Activated T-cell treated with anti-CD3 and anti-CD28 coated beads for 24 hours (primary cell): ENCODE measurements around the gene SPPL2C.
"Not testable (repeated sequence)": the region's sequence is repeated elsewhere in the genome, so short reads cannot be mapped to it uniquely, and the experiment has no call there.

Source experiments
- DNase-seq: peaks from one replicate; pipeline ENCODE4 v3.0.0-alpha.2; 2020; ENCODE audit warnings: low read depth

Gene SPPL2C

GRCh38 chr17:45850468-45850867, 5.8 kb downstream of the SPPL2C start:
- DNase-seq = no peak

- DNase-seq = no peak
These were observed 6.3 kb downstream of the SPPL2C start for GRCh38 chr17:45851022-45851421.

- no peak for DNase-seq
These were observed 6.8 kb downstream of the SPPL2C start for GRCh38 chr17:45851464-45851863.

GRCh38 chr17:45851873-45852272, 7.2 kb downstream of the SPPL2C start:
- DNase-seq = no peak

GRCh38 chr17:45852535-45853297, 8.0 kb downstream of the SPPL2C start:
- DNase-seq = peak; percentile 48

- DNase-seq = no peak
These were observed 9.5 kb downstream of the SPPL2C start for GRCh38 chr17:45854209-45854608.

- DNase-seq = no peak
These were observed 11.1 kb downstream of the SPPL2C start for GRCh38 chr17:45855691-45856336.

- DNase-seq = no peak
These were observed 13.5 kb downstream of the SPPL2C start for GRCh38 chr17:45857977-45858708.

- no peak for DNase-seq
These were observed 16.5 kb downstream of the SPPL2C start for GRCh38 chr17:45861165-45861564.

GRCh38 chr17:45862127-45862526, 17.4 kb downstream of the SPPL2C start:
- DNase-seq = not testable (repeated sequence)

GRCh38 chr17:45863857-45864654, 19.4 kb downstream of the SPPL2C start:
- DNase-seq = no peak

- no peak for DNase-seq
These were observed 22.5 kb downstream of the SPPL2C start for GRCh38 chr17:45867171-45867570.

GRCh38 chr17:45867702-45868101, 23.0 kb downstream of the SPPL2C start:
- no peak for DNase-seq

GRCh38 chr17:45868276-45868675, 23.6 kb downstream of the SPPL2C start:
- no peak for DNase-seq

GRCh38 chr17:45869676-45870341, 25.1 kb downstream of the SPPL2C start:
- no peak for DNase-seq

- no peak for DNase-seq
These were observed 25.8 kb downstream of the SPPL2C start for GRCh38 chr17:45870342-45870974.

GRCh38 chr17:45871718-45872117, 27.0 kb downstream of the SPPL2C start:
- DNase-seq = no peak

- peak; percentile 16 for DNase-seq
These were observed 29.0 kb downstream of the SPPL2C start for GRCh38 chr17:45873728-45874127.

- DNase-seq = no peak
These were observed 29.5 kb downstream of the SPPL2C start for GRCh38 chr17:45874151-45874550.

- no peak for DNase-seq
These were observed 31.9 kb downstream of the SPPL2C start for GRCh38 chr17:45876539-45876938.

- no peak for DNase-seq
These were observed 32.8 kb downstream of the SPPL2C start for GRCh38 chr17:45877467-45877866.
